ENCODE measurements around the gene MTARC2. TPM values are rescaled to one million over a fixed set of nuclear protein-coding genes. Genes with fewer than 3 reads are reported as not detected.
A peak's percentile ranks its signal among the peaks of the same experiment; 100 is the strongest.

Gene MTARC2
- total RNA-seq, 1 donor from 2014 or later, result 2.6 TPM

- no peaks in the 10 kb centered on the region for H3K27me3 ChIP-seq (ENCODE audit: control insufficient read depth, insufficient read depth, low read length)
- DNase-seq (ENCODE audit: low read depth) (no peak), FAIRE-seq (no peak)
- H3K4me3 ChIP-seq (ENCODE audit: low read depth, low read length), result no peak overlapping the region
- no peaks in the 10 kb centered on the region for H3K36me3 ChIP-seq (ENCODE audit: control insufficient read depth, insufficient read depth, low read length)
- no peak for TF ChIP-seq CTCF (IDR thresholded peaks at IDR 0.05; ENCODE audit: insufficient read depth, low read length, severe bottlenecking)
Measured at GRCh38 chr1:220785166-220786056, 37.3 kb downstream of the MTARC2 start.

- Histone ChIP-seq H3K4me3 (ENCODE audit: low read depth, low read length) (peak overlapping the region; percentile 49), H3K36me3 (ENCODE audit: control insufficient read depth, insufficient read depth, low read length) (no peaks in the 10 kb centered on the region), H3K27me3 (ENCODE audit: control insufficient read depth, insufficient read depth, low read length) (no peaks in the 10 kb centered on the region)
- FAIRE-seq (no peak), DNase-seq (ENCODE audit: low read depth) (no peak)
- no peak for TF ChIP-seq CTCF (IDR thresholded peaks at IDR 0.05; ENCODE audit: insufficient read depth, low read length, severe bottlenecking)
Measured at GRCh38 chr1:220786057-220786336, 37.9 kb downstream of the MTARC2 start.

- peak within 1 kb of the TSS; percentile 49 for H3K4me3 ChIP-seq (ENCODE audit: low read depth, low read length)
- no peak for DNase-seq (ENCODE audit: low read depth)
- FAIRE-seq, result no peak
Measured at GRCh38 chr1:220786337-220787068, 38.4 kb downstream of the MTARC2 start, which contains the start of gene MTARC1. Gene MTARC1, plus strand, starts transcription at chr1:220786913. Its CDS starts 32 bp downstream, at chr1:220786945.

GRCh38 chr1:220787069-220787619 lies 39.0 kb downstream of the MTARC2 start:
- Histone ChIP-seq H3K36me3 (ENCODE audit: control insufficient read depth, insufficient read depth, low read length) (no peaks in the 10 kb centered on the region), H3K4me3 (ENCODE audit: low read depth, low read length) (peak overlapping the region; percentile 49), H3K27me3 (ENCODE audit: control insufficient read depth, insufficient read depth, low read length) (no peaks in the 10 kb centered on the region)
- no peak for TF ChIP-seq CTCF (IDR thresholded peaks at IDR 0.05; ENCODE audit: insufficient read depth, low read length, severe bottlenecking)
- no peak for FAIRE-seq
- peak; percentile 53 for DNase-seq (ENCODE audit: low read depth)

More at GRCh38 chr1:220786337-220787068, 38.4 kb downstream of the MTARC2 start, which contains the start of gene MTARC1:
- no peak for TF ChIP-seq CTCF (IDR thresholded peaks at IDR 0.05; ENCODE audit: insufficient read depth, low read length, severe bottlenecking)
- Histone ChIP-seq H3K36me3 (ENCODE audit: control insufficient read depth, insufficient read depth, low read length) (no peaks in the 10 kb centered on the region), H3K27me3 (ENCODE audit: control insufficient read depth, insufficient read depth, low read length) (no peaks in the 10 kb centered on the region)

GRCh38 chr1:220788900-220789299 lies 40.8 kb downstream of the MTARC2 start:
- FAIRE-seq (no peak), DNase-seq (ENCODE audit: low read depth) (no peak)
- Histone ChIP-seq H3K4me3 (ENCODE audit: low read depth, low read length) (no peak overlapping the region), H3K27me3 (ENCODE audit: control insufficient read depth, insufficient read depth, low read length) (no peaks in the 10 kb centered on the region), H3K36me3 (ENCODE audit: control insufficient read depth, insufficient read depth, low read length) (no peaks in the 10 kb centered on the region)
- no peak for TF ChIP-seq CTCF (IDR thresholded peaks at IDR 0.05; ENCODE audit: insufficient read depth, low read length, severe bottlenecking)
